ENCODE measurements around the gene DPF1. TPM values are rescaled to one million over a fixed set of nuclear protein-coding genes. Genes with fewer than 3 reads are reported as not detected.

Gene DPF1
- total RNA-seq, 1 donor from 2014 or later, result 0.49 TPM

- H3K4me3 ChIP-seq, result no peak overlapping the region
- H3K27ac ChIP-seq (replicated peaks), result peak overlapping the region; percentile 95
- no peaks in the 10 kb centered on the region for H3K36me3 ChIP-seq
- no peak for TF ChIP-seq CTCF (IDR thresholded peaks at IDR 0.05; ENCODE audit: borderline replicate concordance)
- H3K9me3 ChIP-seq (replicated peaks), result no peaks in the 10 kb centered on the region
- no peak for DNase-seq
- H3K27me3 ChIP-seq (ENCODE audit: low read depth), result no peaks in the 10 kb centered on the region
- intact Hi-C loops (cut with micrococcal nuclease), result no loop called here
- peaks cover 87% of the 10 kb centered on the region for H3K4me1 ChIP-seq
Observed at GRCh38 chr19:38247734-38248268, 23.8 kb upstream of the DPF1 start.

- no peak for TF ChIP-seq CTCF (IDR thresholded peaks at IDR 0.05; ENCODE audit: borderline replicate concordance)
- Histone ChIP-seq H3K27ac (replicated peaks) (peak overlapping the region; percentile 95), H3K4me1 (peaks cover 80% of the 10 kb centered on the region), H3K4me3 (no peak overlapping the region), H3K36me3 (no peaks in the 10 kb centered on the region), H3K27me3 (ENCODE audit: low read depth) (no peaks in the 10 kb centered on the region), H3K9me3 (replicated peaks) (no peaks in the 10 kb centered on the region)
- intact Hi-C loops (cut with micrococcal nuclease), result no loop called here
- DNase-seq, result no peak
Observed at GRCh38 chr19:38247126-38247525, 23.1 kb upstream of the DPF1 start.

- Histone ChIP-seq H3K9me3 (replicated peaks) (no peaks in the 10 kb centered on the region), H3K36me3 (no peaks in the 10 kb centered on the region), H3K27me3 (ENCODE audit: low read depth) (no peaks in the 10 kb centered on the region), H3K4me1 (peaks cover 69% of the 10 kb centered on the region), H3K27ac (replicated peaks) (peak overlapping the region; percentile 95), H3K4me3 (no peak overlapping the region)
- intact Hi-C loops (cut with micrococcal nuclease), result no loop called here
- TF ChIP-seq CTCF (IDR thresholded peaks at IDR 0.05; ENCODE audit: borderline replicate concordance), result no peak
- DNase-seq, result peak; percentile 45
Observed at GRCh38 chr19:38245826-38246498, 21.9 kb upstream of the DPF1 start.

GRCh38 chr19:38243279-38243673 is 19.3 kb upstream of the DPF1 start:
- Histone ChIP-seq H3K27me3 (ENCODE audit: low read depth) (no peaks in the 10 kb centered on the region), H3K4me3 (peak overlapping the region; percentile 51), H3K27ac (replicated peaks) (no peak overlapping the region), H3K4me1 (peaks cover 43% of the 10 kb centered on the region), H3K9me3 (replicated peaks) (no peaks in the 10 kb centered on the region), H3K36me3 (no peaks in the 10 kb centered on the region)
- no peak for TF ChIP-seq CTCF (IDR thresholded peaks at IDR 0.05; ENCODE audit: borderline replicate concordance)
- DNase-seq, result no peak
- intact Hi-C loops (cut with micrococcal nuclease), result loop anchor here (5.0 kb wide), 1 partner anchor 89 kb away; no protein-coding TSS in a partner anchor

GRCh38 chr19:38239816-38240215 is 15.8 kb upstream of the DPF1 start:
- H3K9me3 ChIP-seq (replicated peaks), result no peaks in the 10 kb centered on the region
- peaks cover 16% of the 10 kb centered on the region for H3K4me1 ChIP-seq
- H3K36me3 ChIP-seq, result no peaks in the 10 kb centered on the region
- no peak overlapping the region for H3K4me3 ChIP-seq
- no peak for DNase-seq
- TF ChIP-seq CTCF (IDR thresholded peaks at IDR 0.05; ENCODE audit: borderline replicate concordance), result no peak
- intact Hi-C loops (cut with micrococcal nuclease), result loop anchor here (5.0 kb wide), 1 partner anchor 92 kb away; no protein-coding TSS in a partner anchor
- H3K27me3 ChIP-seq (ENCODE audit: low read depth), result no peaks in the 10 kb centered on the region
- peak overlapping the region; percentile 44 for H3K27ac ChIP-seq (replicated peaks)
